Tibial artery (tissue), 4 donors: ENCODE measurements around the gene MRPL36.

Source experiments
- DNase-seq, 2 donors: peaks; one replicate each; pipeline ENCODE4 v3.0.0-alpha.2; 2019
- H3K27ac ChIP-seq, 2 donors: fragments of 200-600 bp; sonication (generic) in 1 of 2; 1 replicate in 1 of 2; 2 replicates in 1 of 2; pipeline ENCODE4 v1.5.1; 2018 to 2019; ENCODE audit warnings: mild to moderate bottlenecking in 1 of 2
- H3K27me3 ChIP-seq, 2 donors: fragments of 200-600 bp; sonication (generic) in 1 of 2; one replicate each; pipeline versions ENCODE4 v1.5.1 to v1.6.0; 2016 to 2019
- H3K36me3 ChIP-seq, 3 donors: fragments of 200-600 bp; sonication (generic) in 2 of 3; one replicate each; pipeline ENCODE4 v1.5.1; 2016 to 2019; ENCODE audit warnings: mild to moderate bottlenecking in 2 of 3
- H3K4me1 ChIP-seq, 4 donors: fragments of 200-600 bp; sonication (generic) in 2 of 4; 1 replicate in 3 of 4; 2 replicates in 1 of 4; pipeline ENCODE4 v1.5.1; 2016 to 2019
- H3K4me3 ChIP-seq, 2 donors: fragments of 200-600 bp; sonication (generic) in 1 of 2; 1 replicate in 1 of 2; 2 replicates in 1 of 2; pipeline ENCODE4 v1.5.1; 2018 to 2019; ENCODE audit warnings: mild to moderate bottlenecking in 2 of 2
- H3K9me3 ChIP-seq, 3 donors: fragments of 200-600 bp; sonication (generic) in 1 of 3; one replicate each; pipeline ENCODE4 v1.5.1; 2016 to 2019
- CTCF ChIP-seq, 2 experiments: fragments of 200-600 bp in 1 of 2; fragments of 450-650 bp in 1 of 2; IDR thresholded peaks; one replicate each; pipeline ENCODE4 v1.5.1; 2017 to 2019; ENCODE audit warnings: antibody characterized with exemption in 2 of 2, mild to moderate bottlenecking in 1 of 2, moderate library complexity in 1 of 2
- intact Hi-C: fragments of 100-400 bp; cut with DNase I; formaldehyde crosslinking; loops from one replicate; pipeline ENCODE4 v1.15.0; 2023; ENCODE audit warnings: low total_unique reads

MRPL36 gene

GRCh38 chr5:1799602-1800471 lies at the start of gene MRPL36:
MRPL36 (minus strand) TSS chr5:1799837; CDS start chr5:1798935, 902 bp downstream.
- peak; percentile 93 to 94 for DNase-seq
- peak within 1 kb of the TSS; percentile 58 to 81 for H3K27ac ChIP-seq
- TF ChIP-seq CTCF (IDR thresholded peaks at IDR 0.05) = no peak
- H3K36me3 ChIP-seq = peaks cover 30 to 56% (median 37%) of the 10 kb centered on the region in 3 donors
- peak within 1 kb of the TSS; percentile 58 to 83 for H3K4me3 ChIP-seq
- intact Hi-C loops = loop anchor here (10.0 kb wide), 2 partner anchors 455 to 1185 kb away; partner anchors contain the start of genes CEP72 and CLPTM1L
- H3K4me1 ChIP-seq = peaks cover 0 to 32% (median 17%) of the 10 kb centered on the region in 4 donors
- H3K9me3 ChIP-seq = no peaks in the 10 kb centered on the region
- no peaks in the 10 kb centered on the region for H3K27me3 ChIP-seq

- Histone ChIP-seq H3K27me3 (peaks cover 0 to 59% of the 10 kb centered on the region in 2 donors), H3K4me3 (no peak overlapping the region), H3K27ac (no peak overlapping the region), H3K9me3 (no peaks in the 10 kb centered on the region), H3K4me1 (peaks cover 0 to 7% (median 0%) of the 10 kb centered on the region in 4 donors), H3K36me3 (no peaks in the 10 kb centered on the region)
- intact Hi-C loops = no loop called here
- no peak for DNase-seq
- no peak for TF ChIP-seq CTCF (IDR thresholded peaks at IDR 0.05)
Measured at GRCh38 chr5:1847611-1848010, 48.0 kb upstream of the MRPL36 start.

- H3K36me3 ChIP-seq = no peaks in the 10 kb centered on the region
- intact Hi-C loops = no loop called here
- H3K9me3 ChIP-seq = no peaks in the 10 kb centered on the region
- H3K4me3 ChIP-seq = no peak overlapping the region
- TF ChIP-seq CTCF (IDR thresholded peaks at IDR 0.05) = no peak
- DNase-seq = no peak
- peaks cover 0 to 53% of the 10 kb centered on the region in 2 donors for H3K27me3 ChIP-seq
- no peak overlapping the region for H3K27ac ChIP-seq
- H3K4me1 ChIP-seq = peaks cover 0 to 7% (median 0%) of the 10 kb centered on the region in 4 donors
Measured at GRCh38 chr5:1847056-1847455, 47.4 kb upstream of the MRPL36 start.

- intact Hi-C loops = no loop called here
- H3K27ac ChIP-seq = no peak overlapping the region
- no peak for TF ChIP-seq CTCF (IDR thresholded peaks at IDR 0.05)
- DNase-seq = no peak
- H3K4me1 ChIP-seq = peaks cover 0 to 7% (median 0%) of the 10 kb centered on the region in 4 donors
- peaks cover 0 to 51% of the 10 kb centered on the region in 2 donors for H3K27me3 ChIP-seq
- H3K9me3 ChIP-seq = no peaks in the 10 kb centered on the region
- no peaks in the 10 kb centered on the region for H3K36me3 ChIP-seq
- H3K4me3 ChIP-seq = no peak overlapping the region
Measured at GRCh38 chr5:1846583-1846982, 46.9 kb upstream of the MRPL36 start.

GRCh38 chr5:1845696-1846095 lies 46.1 kb upstream of the MRPL36 start:
- Histone ChIP-seq H3K9me3 (no peaks in the 10 kb centered on the region), H3K4me3 (no peak overlapping the region), H3K4me1 (no peaks in the 10 kb centered on the region), H3K27ac (no peak overlapping the region), H3K27me3 (peaks cover 0 to 51% of the 10 kb centered on the region in 2 donors), H3K36me3 (no peaks in the 10 kb centered on the region)
- TF ChIP-seq CTCF (IDR thresholded peaks at IDR 0.05) = no peak
- DNase-seq = no peak
- intact Hi-C loops = no loop called here
